ENCODE results near the gene PTPRN2.
"Not testable (repeated sequence)": the region's sequence is repeated elsewhere in the genome, so short reads cannot be mapped to it uniquely, and the experiment has no call there.

PTPRN2 gene

GRCh38 chr7:158054081-158054480 lies 533.5 kb downstream of the PTPRN2 start:
- DNase-seq = no peak

GRCh38 chr7:158053183-158053915 lies 534.3 kb downstream of the PTPRN2 start:
- no peak for DNase-seq

DNA sequence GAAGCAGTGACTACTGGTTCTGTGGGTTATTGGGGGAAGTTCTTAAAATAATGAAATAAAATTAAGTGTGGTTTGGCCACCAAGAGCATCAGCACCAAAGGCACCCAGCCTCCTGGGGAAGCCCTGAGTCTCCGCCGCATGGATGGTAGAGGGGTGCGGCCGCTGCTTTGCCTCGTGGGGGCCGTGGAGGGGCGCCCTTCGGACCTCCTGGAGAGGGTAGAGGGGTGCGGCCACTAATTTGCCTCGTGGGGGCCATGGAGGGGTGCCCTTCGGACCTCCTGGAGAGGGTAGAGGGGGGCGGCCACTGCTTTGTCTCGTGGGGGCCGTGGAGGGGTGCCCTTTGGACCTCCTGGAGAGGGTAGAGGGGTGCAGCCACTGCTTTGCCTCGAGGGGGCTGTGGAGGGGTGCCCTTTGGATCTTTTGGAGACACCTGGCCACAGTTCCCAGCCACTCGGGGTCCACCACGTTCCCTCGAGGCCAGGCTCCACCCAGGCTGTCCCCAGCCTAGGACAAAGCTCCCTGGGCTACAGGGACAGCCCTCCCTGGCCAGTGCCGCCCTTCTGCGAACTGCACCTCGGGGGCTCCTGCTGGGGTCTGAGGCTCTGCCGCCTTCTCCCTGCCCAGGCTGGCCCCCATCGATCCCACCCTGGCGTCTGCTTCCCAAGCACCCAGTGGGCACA lies 535.1 kb downstream of the PTPRN2 start:
- DNase-seq = no peak

DNA sequence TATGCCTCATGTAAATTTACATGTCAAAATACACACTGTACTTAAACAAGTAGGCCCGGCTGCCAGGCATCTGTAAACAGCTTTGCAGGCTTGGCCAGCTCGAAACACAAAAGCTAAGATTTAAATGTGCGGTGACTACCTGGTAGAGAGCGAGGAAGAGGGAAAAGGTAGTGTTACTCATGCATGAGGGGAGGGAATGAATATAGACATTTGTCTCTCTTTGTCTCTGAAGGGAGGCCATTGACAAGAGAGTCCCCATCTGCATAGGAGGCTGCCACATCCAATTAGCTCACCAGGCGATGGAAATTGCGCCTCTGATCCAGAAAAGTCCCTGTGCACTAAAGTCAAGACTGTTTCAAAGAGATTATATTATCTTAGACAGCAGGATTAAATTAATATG lies 535.8 kb downstream of the PTPRN2 start:
- no peak for DNase-seq

- no peak for DNase-seq
These were observed 536.5 kb downstream of the PTPRN2 start for GRCh38 chr7:158050978-158051651.

DNA sequence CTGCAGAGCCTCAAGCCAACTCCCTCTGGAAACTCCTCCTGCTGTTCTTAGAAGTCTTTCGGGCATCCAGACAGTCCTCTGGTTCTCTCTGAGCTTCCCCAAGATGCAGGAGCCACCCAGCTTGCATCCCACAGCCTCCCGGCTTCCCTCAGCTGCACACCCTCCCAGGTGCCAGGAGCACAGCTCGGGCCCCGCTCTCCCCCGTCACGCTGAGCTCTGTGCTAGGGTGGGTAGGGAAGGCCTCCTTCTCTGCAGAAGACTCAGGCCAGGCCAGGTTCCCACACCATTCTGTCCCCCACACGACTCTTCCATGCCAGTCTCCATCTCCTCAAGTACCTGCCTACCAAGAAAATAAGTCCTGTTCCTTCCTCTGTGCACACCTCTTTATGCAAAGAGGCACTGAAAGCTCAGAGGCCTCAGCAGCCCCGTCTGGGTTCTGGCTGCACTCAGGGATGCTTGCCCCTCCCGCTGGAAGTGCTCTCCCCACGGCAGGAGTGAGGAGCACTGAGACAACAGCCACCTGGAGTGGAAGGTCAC lies 537.1 kb downstream of the PTPRN2 start:
- no peak for DNase-seq

- DNase-seq = no peak
These were observed 538.4 kb downstream of the PTPRN2 start for GRCh38 chr7:158049271-158049670.

GRCh38 chr7:158048569-158048968 lies 539.1 kb downstream of the PTPRN2 start:
- DNase-seq = no peak

DNA sequence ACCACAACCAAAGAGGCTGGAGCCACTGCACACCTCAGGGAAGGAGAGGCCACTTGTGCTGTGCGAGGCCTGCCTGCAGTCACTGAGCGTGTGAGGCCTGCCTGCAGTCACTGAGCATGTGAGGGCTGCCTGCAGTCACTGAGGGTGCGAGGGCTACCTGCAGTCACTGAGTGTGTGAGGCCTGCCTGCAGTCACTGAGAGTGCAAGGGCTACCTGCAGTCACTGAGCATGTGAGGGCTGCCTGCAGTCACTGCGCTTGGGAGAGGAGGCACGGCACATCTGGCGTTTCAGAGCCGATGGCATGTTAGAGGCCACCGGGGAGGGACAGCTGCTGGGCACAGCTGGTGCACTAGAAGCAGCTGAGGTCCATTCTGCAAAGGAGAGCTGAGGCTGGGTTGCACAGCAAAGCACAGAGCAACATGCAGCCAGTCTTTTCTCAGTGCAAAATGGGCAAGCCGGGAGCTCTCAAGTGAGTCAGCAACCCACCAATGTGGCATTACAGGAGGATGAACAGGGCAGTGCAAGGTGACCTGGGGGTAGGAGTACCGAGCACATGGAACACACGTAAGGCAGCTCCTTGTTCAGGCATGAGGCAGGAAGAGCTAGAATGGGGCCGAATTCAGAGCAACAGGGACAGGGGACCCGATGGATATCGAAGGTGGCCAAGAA lies 540.1 kb downstream of the PTPRN2 start:
- no peak for DNase-seq

- not testable (repeated sequence) for DNase-seq
These were observed 541.4 kb downstream of the PTPRN2 start for GRCh38 chr7:158046246-158046645.

DNA sequence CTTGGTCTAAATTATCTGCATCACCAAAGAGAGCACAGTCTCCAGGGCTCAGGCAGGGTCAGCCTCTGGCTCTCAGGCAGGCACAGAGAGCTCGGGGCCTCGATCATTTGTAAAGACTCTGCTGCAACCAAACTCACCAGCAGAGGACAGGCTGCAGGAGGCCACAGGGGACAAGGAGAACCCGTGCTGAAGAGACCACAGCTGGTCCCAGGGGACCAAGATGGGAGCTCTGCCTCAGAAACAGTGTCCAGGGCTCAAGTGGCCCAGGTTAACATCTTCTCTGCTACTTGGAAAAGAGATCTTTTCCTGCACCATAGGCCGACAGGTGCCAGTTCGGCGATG lies 543.2 kb downstream of the PTPRN2 start:
- no peak for DNase-seq

GRCh38 chr7:158043551-158044481 lies 543.8 kb downstream of the PTPRN2 start:
- DNase-seq = no peak

DNA sequence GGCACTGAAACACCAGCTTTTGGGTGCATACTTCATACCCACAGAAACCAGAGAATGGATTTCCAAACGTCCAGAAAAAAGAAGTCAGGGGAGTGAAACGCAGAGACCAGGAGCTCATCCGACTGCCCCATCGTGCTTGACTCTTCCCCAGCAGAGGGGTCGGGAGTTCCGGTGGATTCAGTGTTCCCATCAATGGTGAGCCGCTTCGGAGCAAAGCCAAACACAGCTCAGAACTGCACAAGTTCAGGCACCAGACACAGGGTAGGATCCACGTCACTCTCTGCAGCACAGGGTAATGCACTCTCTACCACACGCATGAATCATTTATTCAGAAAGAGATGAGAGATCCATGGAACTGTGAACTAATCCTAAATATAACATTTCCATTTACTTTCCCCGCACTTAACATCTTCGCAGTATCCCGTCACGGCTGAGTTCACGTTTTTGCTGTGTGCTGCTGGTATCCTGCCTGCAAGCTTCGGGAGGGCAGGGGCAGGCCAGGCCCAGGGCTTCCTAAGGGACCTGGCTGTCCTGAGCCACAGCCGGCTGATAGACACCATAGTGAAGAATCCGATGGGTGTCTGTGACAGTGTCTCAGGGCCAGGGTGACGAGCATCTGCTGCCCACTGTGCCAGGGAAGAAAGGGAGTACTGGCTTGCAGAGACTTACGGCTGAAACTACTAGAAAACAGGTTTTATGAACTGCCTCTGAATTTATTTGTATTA lies 545.3 kb downstream of the PTPRN2 start:
- DNase-seq = no peak

DNA sequence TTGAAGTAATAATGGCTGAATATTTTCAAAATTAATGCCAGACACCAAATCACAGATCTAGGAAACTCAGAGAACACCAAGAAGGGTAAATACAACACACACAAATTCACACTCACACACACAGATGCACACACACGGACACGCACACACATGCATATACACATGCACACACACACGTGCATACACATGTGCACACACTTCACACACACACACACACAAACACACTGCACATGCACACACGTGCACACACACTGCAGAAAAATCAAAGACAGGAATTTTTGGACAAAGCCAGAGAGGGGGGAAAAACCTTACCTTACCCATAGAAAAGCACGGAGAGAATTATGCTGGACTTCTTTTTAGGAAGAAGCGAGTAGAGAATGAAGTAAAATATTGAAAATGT lies 547.4 kb downstream of the PTPRN2 start:
- no peak for DNase-seq

GRCh38 chr7:158039270-158039669 lies 548.4 kb downstream of the PTPRN2 start:
- DNase-seq = no peak

- DNase-seq = no peak
These were observed 550.4 kb downstream of the PTPRN2 start for GRCh38 chr7:158037211-158037610.

DNA sequence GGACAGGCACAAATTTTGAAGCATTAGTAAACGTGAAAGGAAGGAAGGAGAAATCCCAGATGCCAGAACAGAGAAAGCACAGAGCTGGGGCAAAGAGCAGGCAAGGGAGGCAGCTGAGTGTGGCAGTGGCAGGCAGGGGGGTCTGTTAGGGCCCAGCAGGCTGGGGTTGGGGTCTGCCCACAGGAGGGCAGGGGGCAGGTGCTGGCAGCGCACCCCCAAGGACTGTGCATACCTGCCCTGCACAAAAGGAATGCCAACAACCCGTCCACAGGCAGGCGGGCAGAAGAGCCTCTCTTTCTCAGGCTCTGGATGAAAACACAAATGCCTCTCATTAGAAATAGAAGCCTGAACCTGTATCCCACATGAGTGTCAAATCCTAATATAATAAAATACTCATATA lies 552.3 kb downstream of the PTPRN2 start:
- DNase-seq = no peak

- DNase-seq = no peak
These were observed 553.1 kb downstream of the PTPRN2 start for GRCh38 chr7:158034571-158034970.

DNA sequence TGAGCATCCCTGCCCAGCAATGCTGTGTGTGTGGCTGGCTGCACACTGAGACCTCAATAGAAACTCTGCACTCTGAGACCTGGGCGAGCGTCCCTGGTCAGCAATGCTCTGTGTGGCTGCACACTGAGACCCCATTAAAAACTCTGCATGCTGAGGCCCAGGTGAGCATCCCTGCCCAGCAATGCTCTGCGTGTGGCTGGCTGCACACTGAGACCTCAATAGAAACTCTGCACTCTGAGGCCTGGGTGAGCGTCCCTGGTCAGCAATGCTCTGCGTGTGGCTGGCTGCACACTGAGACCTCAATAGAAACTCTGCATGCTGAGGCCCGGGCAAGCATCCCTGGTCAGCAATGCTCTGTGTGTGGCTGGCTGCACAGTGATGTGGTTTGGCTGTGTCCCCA lies 553.7 kb downstream of the PTPRN2 start:
- not testable (repeated sequence) for DNase-seq

DNA sequence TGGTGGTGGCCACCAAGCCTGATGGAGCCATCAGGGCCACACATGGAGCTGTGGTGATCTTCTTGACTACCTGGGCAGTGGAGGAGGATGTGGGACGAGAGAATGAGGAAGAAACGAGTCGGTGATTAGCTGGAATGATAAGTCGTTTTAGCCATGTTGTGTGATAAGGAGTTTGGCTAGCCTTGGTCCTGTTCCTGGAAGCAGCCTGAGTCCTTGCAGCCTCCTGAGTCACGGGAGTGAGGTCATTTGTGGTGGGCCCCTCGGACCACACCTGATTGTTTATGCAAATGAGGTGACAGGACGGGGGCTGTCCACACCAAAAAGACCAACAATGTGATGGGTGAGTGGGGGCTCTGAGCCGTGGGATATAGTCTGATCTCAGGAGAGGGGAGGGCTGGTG lies 554.4 kb downstream of the PTPRN2 start:
- no peak for DNase-seq

DNA sequence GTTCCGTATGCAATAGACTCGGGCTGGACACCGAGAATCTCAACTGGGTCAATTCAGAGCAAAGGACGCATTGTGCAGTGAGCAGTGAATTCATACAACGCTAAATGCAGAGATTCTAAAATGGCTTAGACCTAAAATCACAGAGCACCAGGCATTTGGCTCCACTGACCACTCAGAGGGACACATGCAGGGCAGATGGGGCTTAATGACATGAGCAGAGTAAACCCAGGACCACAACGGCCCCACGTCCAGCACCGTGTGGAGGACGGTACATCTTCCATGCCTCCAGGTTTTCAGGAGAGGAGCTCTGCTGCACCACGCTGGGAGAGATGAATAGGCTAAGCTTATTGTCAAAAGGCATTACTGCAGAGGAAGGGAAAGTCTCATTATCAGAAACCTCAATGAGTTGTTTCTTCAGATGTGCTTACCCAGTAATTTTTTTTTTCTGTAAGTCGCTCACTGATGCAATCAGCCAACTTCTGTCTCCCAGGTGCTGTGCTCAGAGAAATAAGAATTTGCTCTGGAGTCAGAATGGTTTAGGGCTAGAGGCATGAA lies 555.0 kb downstream of the PTPRN2 start:
- no peak for DNase-seq
